HG03342 (cell line): ENCODE data around the gene IFNG.

Source experiments
- ATAC-seq: cut with Tn5 transposase; IDR thresholded peaks from one replicate; pipeline ENCODE4 v1.9.1; 2021; ENCODE audit warnings: mild to moderate bottlenecking, moderate library complexity; ENCODE audit not compliant: unreplicated experiment

The IFNG gene

GRCh38 chr12:68169213-68169889 is 9.8 kb upstream of the IFNG start:
- ATAC-seq = no peak

DNA sequence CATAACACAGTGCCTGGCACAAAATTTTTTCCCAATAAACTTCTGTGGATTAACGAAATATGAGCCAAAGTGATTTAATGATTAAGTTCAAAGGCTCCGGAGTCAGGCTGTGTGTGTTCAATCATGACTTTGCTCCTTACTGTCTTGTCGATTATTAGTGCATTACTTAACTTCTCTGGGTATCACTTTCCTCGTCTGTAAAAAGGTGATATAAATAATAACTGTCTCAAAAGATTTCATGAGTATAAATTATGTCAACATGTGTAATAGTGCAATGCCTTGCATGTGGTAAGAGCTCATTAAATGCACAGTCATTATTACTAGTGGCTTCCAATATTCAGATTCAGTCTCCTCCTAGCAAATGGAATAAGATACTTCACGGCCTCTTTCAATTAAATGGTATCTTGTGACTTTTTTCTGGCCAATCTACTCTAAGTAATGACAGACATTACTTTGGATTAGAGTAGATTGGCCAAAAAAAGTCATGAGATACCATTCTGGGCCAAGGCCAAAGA is 6.8 kb upstream of the IFNG start:
- ATAC-seq = no peak

DNA sequence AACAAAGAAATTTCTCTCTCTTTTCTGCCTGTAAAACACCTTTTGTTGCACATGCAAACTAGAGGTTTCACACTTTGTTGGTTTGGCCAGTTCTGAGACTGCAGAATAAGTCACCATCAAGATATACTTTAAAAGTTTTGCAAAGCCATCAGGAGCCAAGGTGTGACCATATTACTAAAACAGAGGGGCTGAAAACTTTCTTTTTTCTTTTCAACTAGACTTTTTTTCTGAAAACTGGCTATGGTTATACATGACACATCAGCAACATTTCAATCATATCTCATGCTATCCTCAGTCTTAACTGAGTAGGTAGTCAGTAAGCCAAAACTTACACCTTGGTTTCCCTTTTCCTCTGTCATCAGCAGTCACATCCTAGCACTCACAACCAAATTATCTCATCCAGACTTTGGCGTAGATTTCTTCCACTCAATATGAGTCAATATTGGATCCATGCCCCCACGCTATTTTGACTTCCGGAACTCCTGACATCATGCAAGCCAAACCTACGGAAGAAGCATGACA is 4.1 kb upstream of the IFNG start:
- ATAC-seq = peak; percentile 61

- ATAC-seq = no peak
These were observed 2.8 kb upstream of the IFNG start for GRCh38 chr12:68162374-68162773.

DNA sequence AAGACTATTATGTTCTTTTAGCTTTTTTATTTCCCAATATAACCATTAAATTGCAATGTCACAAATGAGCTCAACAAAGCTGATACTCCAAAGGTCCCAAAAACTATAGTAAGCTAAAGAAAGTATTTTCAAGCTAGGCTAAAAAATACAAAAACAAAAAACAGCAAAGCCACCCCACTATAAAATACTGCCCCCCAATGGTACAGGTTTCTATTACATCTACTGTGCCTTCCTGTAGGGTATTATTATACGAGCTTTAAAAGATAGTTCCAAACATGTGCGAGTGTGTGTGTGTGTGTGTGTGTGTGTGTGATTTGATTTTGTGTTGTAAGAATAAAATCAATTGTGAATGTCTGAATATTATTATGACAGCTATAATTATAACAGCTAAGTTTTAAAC is 1.1 kb downstream of the IFNG start:
- ATAC-seq = no peak

DNA sequence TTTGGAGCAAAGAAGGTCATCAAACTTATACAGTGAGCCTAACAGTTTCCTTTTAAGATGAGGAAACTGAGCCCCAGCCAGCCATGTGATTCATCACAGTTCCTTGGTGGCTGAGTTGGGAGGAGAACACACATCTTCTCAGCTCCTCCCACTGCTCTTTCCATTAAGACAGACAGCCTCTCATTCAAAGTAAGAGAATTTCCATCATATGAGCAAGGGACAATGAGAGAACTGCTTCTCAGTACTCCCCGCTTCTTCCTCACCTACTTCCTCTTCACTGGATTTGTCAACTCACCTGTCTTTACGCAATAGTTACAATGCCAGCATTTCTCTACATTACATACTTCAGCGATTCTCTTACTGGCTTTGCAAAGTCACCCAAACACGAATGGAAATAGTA is 2.2 kb downstream of the IFNG start:
- ATAC-seq = no peak

- no peak for ATAC-seq
These were observed 2.9 kb downstream of the IFNG start for GRCh38 chr12:68156636-68157035.

GRCh38 chr12:68154779-68155178 is 4.8 kb downstream of the IFNG start:
- ATAC-seq = no peak

DNA sequence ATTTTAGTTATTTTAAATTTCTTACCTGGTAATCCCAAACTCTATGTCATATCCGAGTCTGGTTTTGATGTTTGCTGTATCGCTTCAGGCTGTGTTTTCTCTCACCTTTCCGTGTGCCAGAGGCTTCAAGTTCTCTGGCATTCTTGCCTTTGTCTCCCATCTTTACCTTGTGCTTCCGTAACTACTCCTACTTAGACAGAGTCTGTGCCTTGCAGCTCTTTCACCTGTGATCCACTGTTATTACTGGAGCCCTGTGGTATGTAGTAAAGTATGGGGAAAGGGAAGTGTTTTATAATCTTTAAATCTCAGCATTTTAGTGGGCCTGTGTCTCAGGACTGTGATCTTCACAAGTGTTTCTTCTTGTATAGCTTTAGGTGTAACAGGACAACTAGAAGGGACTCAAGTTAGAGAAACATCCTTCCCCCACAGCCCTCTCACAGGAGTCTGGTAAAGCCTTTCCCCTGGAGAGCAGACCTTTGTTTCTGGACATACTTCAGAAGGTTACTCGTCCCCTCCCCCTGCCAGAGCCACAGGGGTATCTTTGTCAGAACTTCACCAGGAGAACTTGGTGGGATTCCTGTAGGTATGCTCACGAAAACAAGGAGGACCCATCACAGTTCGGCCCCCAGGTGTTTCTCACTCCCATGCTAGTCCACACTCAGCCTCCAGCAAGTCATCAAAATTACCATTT is 11.1 kb downstream of the IFNG start:
- no peak for ATAC-seq

- no peak for ATAC-seq
These were observed 19.0 kb downstream of the IFNG start for GRCh38 chr12:68140556-68140955.

GRCh38 chr12:68139941-68140340 is 19.6 kb downstream of the IFNG start:
- no peak for ATAC-seq

GRCh38 chr12:68139001-68139400 is 20.5 kb downstream of the IFNG start:
- ATAC-seq = no peak

DNA sequence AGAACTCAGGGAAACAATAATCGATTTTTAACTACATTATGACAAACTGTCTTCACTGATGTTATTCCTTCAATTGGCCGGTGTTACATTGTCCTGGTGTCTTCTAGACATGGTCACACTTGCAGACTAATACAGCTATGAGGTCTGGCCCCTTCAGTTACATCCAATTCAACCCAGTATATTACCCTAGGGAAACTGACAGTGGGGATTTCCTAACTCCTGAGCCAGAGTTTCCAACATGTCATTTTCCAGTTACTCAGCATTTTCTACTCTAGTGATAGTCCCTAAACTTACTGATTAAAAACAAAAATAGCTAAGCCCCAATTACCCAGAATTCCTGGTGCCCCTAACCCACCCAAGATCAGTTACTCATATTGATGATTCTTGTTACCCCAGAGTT is 21.1 kb downstream of the IFNG start:
- ATAC-seq = no peak

DNA sequence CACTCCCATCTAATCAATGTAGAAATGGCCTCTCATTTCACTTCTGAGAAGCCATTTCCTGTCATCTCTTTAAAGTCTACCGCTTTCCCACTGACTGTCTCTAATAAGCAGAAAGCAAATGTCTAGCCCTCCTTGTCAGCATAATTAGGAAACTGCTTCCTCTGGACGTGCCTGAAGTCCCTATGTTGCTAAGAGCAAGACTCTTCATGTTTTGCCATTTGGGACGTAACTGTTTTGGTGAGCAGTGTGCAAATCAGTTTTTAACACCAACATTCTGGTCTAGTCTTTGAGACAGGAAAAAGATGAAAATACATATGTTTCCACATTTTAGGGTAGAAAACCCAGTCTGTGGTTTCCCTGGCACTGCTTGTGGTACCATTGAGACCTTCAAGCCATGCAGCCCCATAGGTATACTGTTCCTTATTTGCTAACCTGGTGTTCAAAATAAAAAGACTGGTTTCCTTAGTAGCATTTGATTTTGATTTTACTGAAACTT is 22.2 kb downstream of the IFNG start:
- ATAC-seq = no peak

GRCh38 chr12:68135520-68135919 is 24.0 kb downstream of the IFNG start:
- no peak for ATAC-seq

DNA sequence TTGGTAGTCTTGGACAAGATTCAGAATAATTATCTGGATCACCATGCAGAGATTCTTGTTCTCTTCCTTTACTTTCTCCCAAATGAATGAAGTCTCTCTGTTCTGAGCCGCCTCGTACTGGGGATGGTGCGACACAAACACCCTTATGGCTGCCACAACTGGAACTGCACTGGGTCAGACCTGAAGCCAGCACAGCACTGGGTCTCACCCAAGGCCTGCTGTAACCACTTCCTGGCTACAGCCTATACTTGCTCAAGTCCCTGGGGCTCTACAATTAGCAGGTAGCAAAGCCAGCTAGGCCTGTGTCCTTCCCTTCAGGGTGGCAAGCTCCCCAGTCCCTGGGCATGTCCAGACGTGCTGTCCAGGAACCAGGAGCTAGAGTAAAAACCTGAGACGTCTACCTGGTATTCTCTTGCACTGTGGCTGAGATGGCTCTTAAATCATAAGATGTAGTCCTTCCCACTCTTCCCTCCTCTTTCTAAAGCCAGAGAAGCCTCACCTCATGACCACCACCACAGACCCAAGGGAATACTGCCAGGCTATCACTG is 27.6 kb downstream of the IFNG start:
- ATAC-seq = no peak

- ATAC-seq = no peak
These were observed 29.6 kb downstream of the IFNG start for GRCh38 chr12:68129979-68130378.

DNA sequence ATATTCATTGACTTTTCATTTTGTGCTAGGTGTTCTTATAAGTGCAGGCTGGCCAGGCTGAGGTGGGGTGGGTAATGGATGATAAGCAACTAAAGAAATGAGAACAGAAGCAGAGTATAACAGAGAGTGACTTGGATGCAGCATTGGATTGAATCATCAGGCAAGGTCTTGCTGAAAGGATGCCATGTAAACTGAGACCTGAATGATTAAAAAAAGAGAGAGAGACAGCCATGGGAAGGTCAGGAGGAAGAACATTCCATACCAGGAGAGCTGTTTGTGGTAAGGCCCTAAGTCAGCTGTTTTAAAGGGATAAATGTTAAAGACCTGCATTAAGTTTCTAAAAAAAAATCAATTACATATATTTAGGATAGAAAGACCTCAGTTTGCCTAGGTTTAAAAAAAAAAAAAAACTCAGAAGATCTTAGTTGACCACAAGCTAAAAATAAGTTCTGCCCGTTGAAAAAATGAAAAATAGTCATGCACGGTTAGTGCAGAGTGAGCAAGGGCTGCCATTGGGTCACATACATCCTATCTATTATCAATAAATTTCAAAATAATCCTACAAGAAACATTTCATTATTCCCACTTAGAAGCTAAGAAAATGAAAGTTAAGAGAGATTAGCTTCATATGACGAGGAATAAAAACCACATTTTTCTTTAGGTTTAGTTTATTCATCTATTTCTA is 37.2 kb downstream of the IFNG start:
- ATAC-seq = no peak

- no peak for ATAC-seq
These were observed 38.4 kb downstream of the IFNG start for GRCh38 chr12:68121143-68121542.

- ATAC-seq = peak; percentile 88
These were observed 39.8 kb downstream of the IFNG start for GRCh38 chr12:68119724-68120211.

DNA sequence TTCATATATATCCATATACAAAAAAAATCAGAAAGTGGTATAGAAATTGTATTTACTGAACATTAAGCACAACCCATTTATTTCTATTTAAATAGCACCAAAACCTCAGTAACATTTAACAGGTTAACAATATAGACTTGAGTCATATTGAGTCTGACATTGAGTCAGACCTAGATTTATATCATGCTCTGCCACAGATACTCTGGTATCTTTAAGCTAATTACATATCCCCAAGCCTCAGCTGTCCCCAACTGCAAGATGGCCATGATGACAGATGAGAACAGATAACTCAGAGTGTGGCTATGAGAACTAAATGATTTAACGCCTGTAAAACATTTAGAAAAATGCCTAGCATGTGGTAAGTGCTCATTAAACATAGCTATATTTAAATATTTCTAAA is 40.3 kb downstream of the IFNG start:
- ATAC-seq = peak; percentile 74
